HepG2 (cell line): ENCODE results near the gene AKT3. TPM values are rescaled to one million over a fixed set of nuclear protein-coding genes. Genes with fewer than 3 reads are reported as not detected.

Experiments used
- ATAC-seq: fragments of 200-7000 bp; cut with Tn5 transposase; 3 replicates; pipeline ENCODE4 v1.9.1; 2020; ENCODE audit warnings: mild to moderate bottlenecking, moderate library complexity
- BruUV-seq: library from RNA; stranded (reverse); fragments of 400-500 nt; replicated peaks from 2 replicates; lab custom pipeline; 2021; lab: Mats Ljungman, UMichigan
- CTCF ChIA-PET: fragments of 300-600 bp; formaldehyde crosslinking; extraction: SDS; loops from one replicate; lab custom pipeline; 2021; ENCODE audit warnings: low total read pairs, inconsistent platforms, low intra/inter-chr PET ratio; lab: Yijun Ruan, JAX
- POLR2A ChIA-PET: fragments of 350-600 bp; sonication (Branson Sonifier 250); formaldehyde crosslinking; loops from one replicate; lab custom pipeline; 2020; ENCODE audit warnings: antibody characterized with exemption, inconsistent platforms; lab: Yijun Ruan, JAX
- DNase-seq: peaks from one replicate; pipeline ENCODE4 v3.0.0-alpha.2; 2015; ENCODE audit warnings: low spot score
- FAIRE-seq: peaks from 3 replicates; lab custom pipeline; 2011; peaks lifted over from hg19 to GRCh38; lab: Jason Lieb, UNC
- H2AFZ ChIP-seq: one replicate; pipeline ENCODE4 v1.6.1; 2011; ENCODE audit warnings: low read length, inconsistent platforms
- H3K27ac ChIP-seq: fragments of 300-600 bp; 3 replicates; pipeline ENCODE4 v1.8.0; 2011; ENCODE audit warnings: mixed run types, mild to moderate bottlenecking, mixed read lengths, low read length, inconsistent platforms; ENCODE audit not compliant: insufficient read depth; ENCODE audit errors: extremely low read length
- H3K27me3 ChIP-seq, 2 experiments: fragments of 200-600 bp in 1 of 2; 2 replicates in 1 of 2; 3 replicates in 1 of 2; pipeline versions ENCODE4 v1.6.0 to v1.8.0; 2011; ENCODE audit warnings: low read length in 2 of 2, mild to moderate bottlenecking in 2 of 2, moderate library complexity in 2 of 2, inconsistent platforms in 1 of 2; ENCODE audit not compliant: insufficient read depth in 2 of 2, control insufficient read depth in 1 of 2
- H3K36me3 ChIP-seq, 2 experiments: fragments of 200-600 bp in 1 of 2; replicated peaks in 1 of 2; 2 replicates in 1 of 2; 3 replicates in 1 of 2; pipeline versions ENCODE4 v1.5.1 to v1.8.0; 2011; ENCODE audit warnings: low read length in 2 of 2, inconsistent platforms in 1 of 2; ENCODE audit not compliant: insufficient read depth in 2 of 2, control insufficient read depth in 1 of 2
- H3K4me1 ChIP-seq: 2 replicates; pipeline ENCODE4 v1.5.1; 2012; ENCODE audit warnings: low read length, inconsistent platforms; ENCODE audit not compliant: insufficient read depth
- H3K4me2 ChIP-seq: 2 replicates; pipeline ENCODE4 v1.6.0; 2011; ENCODE audit warnings: low read depth, low read length, inconsistent platforms
- H3K4me3 ChIP-seq, 3 experiments: fragments of 200-600 bp in 1 of 3; sonication (generic), shearing (Covaris generic) in 1 of 3; replicated peaks in 1 of 3; 2 replicates each; pipeline ENCODE4 v1.5.1; 2011 to 2016; ENCODE audit warnings: low read length in 3 of 3, inconsistent platforms in 2 of 3, low read depth in 2 of 3, mild to moderate bottlenecking in 2 of 3, control low read depth in 1 of 3, mixed read lengths in 1 of 3; ENCODE audit not compliant: insufficient read depth in 1 of 3
- H3K79me2 ChIP-seq: one replicate; pipeline ENCODE4 v1.6.1; 2011; ENCODE audit warnings: low read length, inconsistent platforms; ENCODE audit not compliant: insufficient read depth
- H3K9ac ChIP-seq: 2 replicates; pipeline ENCODE4 v1.6.0; 2011; ENCODE audit warnings: mild to moderate bottlenecking, low read depth, low read length, inconsistent platforms; ENCODE audit not compliant: insufficient read depth
- H3K9me3 ChIP-seq: 2 replicates; pipeline ENCODE4 v1.5.1; 2012; ENCODE audit warnings: mild to moderate bottlenecking, low read length
- H4K20me1 ChIP-seq: 2 replicates; pipeline ENCODE4 v1.6.0; 2011; ENCODE audit warnings: inconsistent platforms, mild to moderate bottlenecking, low read length, moderate library complexity; ENCODE audit not compliant: insufficient read depth
- ELF1 ChIP-seq: sonication (generic); formaldehyde crosslinking; IDR thresholded peaks from 2 replicates; pipeline ENCODE4 v1.4.0; 2020; ENCODE audit warnings: missing genetic modification reagents
- JDP2 ChIP-seq: sonication (generic); formaldehyde crosslinking; IDR thresholded peaks from 2 replicates; pipeline ENCODE4 v1.8.1; 2022; ENCODE audit warnings: missing genetic modification reagents, borderline replicate concordance
- NFYC ChIP-seq: IDR thresholded peaks from 2 replicates; pipeline ENCODE4 v1.6.1; 2016; ENCODE audit warnings: missing genetic modification reagents, missing compliant biosample characterization
- PRDM4 ChIP-seq: sonication (generic); formaldehyde crosslinking; IDR thresholded peaks from 2 replicates; pipeline ENCODE4 v1.9.0; 2021; ENCODE audit warnings: missing genetic modification reagents, borderline replicate concordance
- RFX5 ChIP-seq: IDR thresholded peaks from 2 replicates; pipeline ENCODE4 v1.6.1; 2011; ENCODE audit warnings: low read depth, low read length, improper control_type of control experiment
- SMYD3 ChIP-seq: sonication (generic); formaldehyde crosslinking; IDR thresholded peaks from 2 replicates; pipeline ENCODE4 v1.8.1; 2023; ENCODE audit warnings: mild to moderate bottlenecking, missing genetic modification reagents
- ZNF33B ChIP-seq: sonication (generic); formaldehyde crosslinking; IDR thresholded peaks from 2 replicates; pipeline ENCODE4 v1.5.1; 2020; ENCODE audit warnings: mild to moderate bottlenecking, missing genetic modification reagents
- ZNF512 ChIP-seq: sonication (generic); formaldehyde crosslinking; IDR thresholded peaks from 2 replicates; pipeline ENCODE4 v1.4.0; 2020; ENCODE audit warnings: mild to moderate bottlenecking, missing genetic modification reagents
- WGBS: methylation state at CpG from one replicate; pipeline ENCODE4 v1.1.6; 2017; ENCODE audit warnings: low lambda C conversion rate; 5-methylcytosine and 5-hydroxymethylcytosine counted together
- in situ Hi-C: cut with HindIII; loops from 2 replicates; pipeline ENCODE4 v1.10.0; 2017; ENCODE audit warnings: low pct_unique_long_range_greater_than_20kb; ENCODE audit not compliant: extremely low pct_ligation_motif_present
- intact Hi-C: fragments of 100-400 bp; cut with micrococcal nuclease; formaldehyde crosslinking; loops from one replicate; pipeline ENCODE4 v1.10.0; 2022; ENCODE audit not compliant: unreplicated experiment
- polyA plus RNA-seq, 8 experiments: library from polyadenylated mRNA; depleted of rRNA in 3 of 8; stranded (reverse) in 7 of 8; unstranded in 1 of 8; fragments of >200 nt; fragmentation: Illumina TruSeq in 4 of 8; extraction: Trizol in 4 of 8; gene quantifications; 2 replicates each; pipeline versions ENCODE4 v1.2.1 to v1.2.3, GENCODE V29; 2011 to 2016; ENCODE audit warnings: low read depth in 4 of 8, missing spikeins in 1 of 8, mixed read lengths in 1 of 8; ENCODE audit not compliant: insufficient read depth in 1 of 8
- total RNA-seq, 5 experiments: library from RNA; depleted of rRNA; stranded (reverse); fragments of >200 nt; fragmentation: Illumina TruSeq; extraction: Trizol; gene quantifications; 2 replicates each; pipeline ENCODE4 v1.2.3, GENCODE V29; 2016; ENCODE audit warnings: low read depth in 1 of 5

Gene AKT3
- total and polyA plus RNA-seq, 2 of the 13 experiments (the other 11 are each of a cell fraction or from before 2014, with no cell fraction given): 0.07 TPM

GRCh38 chr1:243598433-243598832 is 251.6 kb downstream of the AKT3 start (continued):
- no peak for TF ChIP-seq ZNF512
- no peak for TF ChIP-seq PRDM4 (CRISPR knock-in tag)
- no peak for TF ChIP-seq ZNF33B

- ChIA-PET CTCF (no interaction called here), POLR2A (no interaction called here)
- Histone ChIP-seq H3K36me3 (no peaks in the 10 kb centered on the region), H3K4me1 (no peaks in the 10 kb centered on the region), H3K4me2 (no peak overlapping the region), H3K9me3 (peaks cover 9% of the 10 kb centered on the region), H3K4me3 (no peak overlapping the region), H2AFZ (no peak overlapping the region), H3K79me2 (no peaks in the 10 kb centered on the region), H4K20me1 (no peaks in the 10 kb centered on the region), H3K27ac (no peak overlapping the region), H3K27me3 (no peaks in the 10 kb centered on the region), H3K9ac (no peak overlapping the region)
- TF ChIP-seq RFX5 (no peak), NFYC (CRISPR knock-in tag) (no peak), ELF1 (CRISPR knock-in tag) (no peak), JDP2 (CRISPR knock-in tag) (no peak), SMYD3 (CRISPR knock-in tag) (no peak)
- in situ Hi-C loops: no loop called here
- DNase-seq: no peak
- intact Hi-C loops: no loop called here
- BruUV-seq: no TSS peak
- no peak for FAIRE-seq
- WGBS: 2% methylated on average over 3 of the region's 3 CpGs
- ATAC-seq: no peak
Observed at GRCh38 chr1:243597383-243597782, 252.7 kb downstream of the AKT3 start.
